ENCODE data around the gene PPM1A. TPM values are rescaled to one million over a fixed set of nuclear protein-coding genes. Genes with fewer than 3 reads are reported as not detected.

Gene PPM1A
- total RNA-seq, 1 experiment from 2014 or later, result 69.3 TPM

DNA sequence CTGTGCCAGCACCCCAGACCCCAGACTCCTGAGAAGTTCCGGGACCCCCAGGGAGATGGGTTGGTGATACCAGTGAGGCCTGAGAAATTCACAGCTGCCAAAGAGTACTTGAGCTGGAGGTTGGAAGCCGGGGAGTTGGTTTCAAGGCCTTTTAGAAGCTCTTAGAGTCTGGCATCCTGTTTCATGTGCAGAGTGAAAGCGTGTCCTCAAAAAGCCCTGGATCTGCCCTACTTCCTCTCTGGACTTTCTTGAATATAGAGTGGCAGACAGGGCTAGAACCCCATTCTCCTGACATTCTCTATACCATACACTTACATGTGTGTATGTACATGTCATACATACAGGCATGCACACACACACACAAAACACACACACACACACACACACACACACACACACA, 31.3 kb upstream of the PPM1A start:
- CTCF ChIA-PET, result no interaction called here

DNA sequence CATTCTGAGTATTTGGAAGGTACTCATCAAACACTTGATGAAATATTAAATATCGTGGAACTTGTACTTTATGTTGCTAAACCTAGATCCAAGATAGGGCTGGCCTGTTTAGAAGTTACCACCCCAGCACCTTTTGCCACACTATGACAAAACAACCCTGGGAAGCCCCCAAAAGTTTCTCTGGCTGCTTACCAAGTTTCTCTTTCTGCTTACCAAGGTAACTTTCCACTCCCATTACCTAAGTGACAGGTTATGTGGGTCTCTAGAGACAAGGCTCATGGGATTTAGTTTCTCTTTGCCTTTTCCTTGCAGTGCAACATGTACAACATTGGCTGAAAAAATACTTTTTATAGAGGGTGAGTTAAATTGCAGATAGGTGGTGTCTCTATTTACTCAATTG, 28.9 kb upstream of the PPM1A start:
- ATAC-seq (no peak), DNase-seq (no peak)
- Histone ChIP-seq H3F3A (ENCODE audit: low read length, unreplicated experiment) (no peaks in the 10 kb centered on the region), H3K4me2 (ENCODE audit: low read length) (no peak overlapping the region), H3K27me3 (ENCODE audit: low read length) (no peaks in the 10 kb centered on the region), H3K9me2 (replicated peaks; ENCODE audit: low read length) (0 out of 2 replicates have a peak, but pooled peaks cover 3% of the 10 kb centered on the region), H3K9ac (ENCODE audit: low read length) (no peak overlapping the region), H3K79me2 (ENCODE audit: low read length) (no peaks in the 10 kb centered on the region), H3K4me1 (ENCODE audit: insufficient read depth, low read length) (peaks cover 9% of the 10 kb centered on the region), H3K4me3 (ENCODE audit: low read length) (no peak overlapping the region), H4K20me1 (ENCODE audit: low read length) (no peaks in the 10 kb centered on the region), H2AFZ (ENCODE audit: low read length) (no peak overlapping the region), H3K27ac (ENCODE audit: low read length) (no peak overlapping the region), H3K9me3 (ENCODE audit: low read length) (no peaks in the 10 kb centered on the region), H3K36me3 (ENCODE audit: low read depth, low read length) (no peaks in the 10 kb centered on the region)
- intact Hi-C loops (cut with micrococcal nuclease), result no loop called here
- ChIA-PET CTCF (no interaction called here), POLR2A (ENCODE audit: unreplicated experiment) (no interaction called here)
- no peak for TF ChIP-seq CTCF (conservative IDR thresholded peaks at IDR 0.05; ENCODE audit: low read depth, low read length)
- TF ChIP-seq EZH2 (IDR thresholded peaks at IDR 0.05; ENCODE audit: low read length, unreplicated experiment), result no peak
- no peak for TF ChIP-seq EZH2phosphoT487 (IDR thresholded peaks at IDR 0.05; ENCODE audit: borderline replicate concordance, low read length)
- no TSS peak for BruUV-seq (replicated peaks)

More for the DNA sequence above, 31.3 kb upstream of the PPM1A start:
- POLR2A ChIA-PET (ENCODE audit: unreplicated experiment), result interaction anchor here (0.7 kb wide), 1 partner anchor 31 kb away, joined by 7 read pairs; the partner anchor contains the start of gene PPM1A
- Histone ChIP-seq H3K27ac (ENCODE audit: low read length) (no peak overlapping the region), H3K79me2 (ENCODE audit: low read length) (no peaks in the 10 kb centered on the region), H4K20me1 (ENCODE audit: low read length) (no peaks in the 10 kb centered on the region), H3K4me3 (ENCODE audit: low read length) (no peak overlapping the region), H3K36me3 (ENCODE audit: low read depth, low read length) (no peaks in the 10 kb centered on the region), H3K27me3 (ENCODE audit: low read length) (no peaks in the 10 kb centered on the region), H3K9me2 (replicated peaks; ENCODE audit: low read length) (0 out of 2 replicates have a peak, but pooled peaks cover 3% of the 10 kb centered on the region), H3K9ac (ENCODE audit: low read length) (no peak overlapping the region), H3F3A (ENCODE audit: low read length, unreplicated experiment) (no peaks in the 10 kb centered on the region), H3K9me3 (ENCODE audit: low read length) (no peaks in the 10 kb centered on the region), H3K4me2 (ENCODE audit: low read length) (no peak overlapping the region), H2AFZ (ENCODE audit: low read length) (no peak overlapping the region), H3K4me1 (ENCODE audit: insufficient read depth, low read length) (peaks cover 4% of the 10 kb centered on the region)
- BruUV-seq (replicated peaks), result no TSS peak
- ATAC-seq (no peak), DNase-seq (no peak)
- intact Hi-C loops (cut with micrococcal nuclease), result no loop called here
- TF ChIP-seq CTCF (conservative IDR thresholded peaks at IDR 0.05; ENCODE audit: low read depth, low read length) (no peak), EZH2phosphoT487 (IDR thresholded peaks at IDR 0.05; ENCODE audit: borderline replicate concordance, low read length) (no peak), EZH2 (IDR thresholded peaks at IDR 0.05; ENCODE audit: low read length, unreplicated experiment) (no peak)

DNA sequence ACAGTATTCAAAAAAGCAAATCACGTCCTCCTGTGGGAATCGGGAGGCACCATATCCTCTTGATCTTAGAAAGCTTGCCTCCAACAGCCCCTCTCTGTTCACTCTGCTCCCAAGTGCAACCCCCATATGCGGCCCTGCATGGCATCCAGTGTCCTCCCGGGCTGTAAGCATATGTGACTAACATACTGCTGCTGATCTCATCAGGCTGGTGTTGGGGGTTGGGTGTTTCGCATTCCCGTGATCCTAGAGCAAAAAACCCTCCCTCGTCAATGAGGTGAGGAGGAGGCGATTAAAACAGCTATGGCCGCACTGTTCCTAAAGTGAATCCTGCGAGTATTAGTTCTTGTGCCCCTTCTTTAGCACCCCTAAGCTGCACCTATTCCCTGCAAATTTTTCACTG, 28.1 kb upstream of the PPM1A start:
- no peak for ATAC-seq
- H3F3A ChIP-seq (ENCODE audit: low read length, unreplicated experiment), result no peaks in the 10 kb centered on the region
- no peaks in the 10 kb centered on the region for H4K20me1 ChIP-seq (ENCODE audit: low read length)
- H3K4me2 ChIP-seq (ENCODE audit: low read length), result no peak overlapping the region
- no peaks in the 10 kb centered on the region for H3K27me3 ChIP-seq (ENCODE audit: low read length)
- intact Hi-C loops (cut with micrococcal nuclease), result no loop called here
- no peaks in the 10 kb centered on the region for H3K79me2 ChIP-seq (ENCODE audit: low read length)
- no peaks in the 10 kb centered on the region for H3K9me3 ChIP-seq (ENCODE audit: low read length)
- no peaks in the 10 kb centered on the region for H3K9me2 ChIP-seq (replicated peaks; ENCODE audit: low read length)
- no peak overlapping the region for H2AFZ ChIP-seq (ENCODE audit: low read length)
- no peak overlapping the region for H3K4me3 ChIP-seq (ENCODE audit: low read length)
- ChIA-PET CTCF (interaction anchor here (0.8 kb wide), 1 partner anchor 33 kb away, joined by 4 read pairs; no protein-coding TSS in a partner anchor), POLR2A (ENCODE audit: unreplicated experiment) (no interaction called here)
- no peak for TF ChIP-seq EZH2 (IDR thresholded peaks at IDR 0.05; ENCODE audit: low read length, unreplicated experiment)
- TF ChIP-seq EZH2phosphoT487 (IDR thresholded peaks at IDR 0.05; ENCODE audit: borderline replicate concordance, low read length), result no peak
- TF ChIP-seq CTCF (conservative IDR thresholded peaks at IDR 0.05; ENCODE audit: low read depth, low read length), result no peak
- peaks cover 9% of the 10 kb centered on the region for H3K4me1 ChIP-seq (ENCODE audit: insufficient read depth, low read length)
- H3K9ac ChIP-seq (ENCODE audit: low read length), result no peak overlapping the region
- no peak for DNase-seq
- no TSS peak for BruUV-seq (replicated peaks)
- no peak overlapping the region for H3K27ac ChIP-seq (ENCODE audit: low read length)
- no peaks in the 10 kb centered on the region for H3K36me3 ChIP-seq (ENCODE audit: low read depth, low read length)

All from PC-3 (cell line).